K562 (cell line): Measurements from ENCODE around the gene SEC22C. TPM values are rescaled to one million over a fixed set of nuclear protein-coding genes. Genes with fewer than 3 reads are reported as not detected.

Experiments used
- ATAC-seq: fragments of 200-7000 bp; cut with Tn5 transposase; 3 replicates; pipeline ENCODE4 v1.9.1; 2020; ENCODE audit warnings: moderate library complexity
- BruUV-seq: library from RNA; stranded (reverse); fragments of 400-500 nt; replicated peaks from 2 replicates; lab custom pipeline; 2021; lab: Mats Ljungman, UMichigan
- CTCF ChIA-PET: fragments of 300-600 bp; formaldehyde crosslinking; extraction: SDS; loops from one replicate; lab custom pipeline; 2021; ENCODE audit warnings: low intra/inter-chr PET ratio; lab: Yijun Ruan, JAX
- POLR2A ChIA-PET: fragments of 300-600, 350-650 bp; sonication (Branson Sonifier 250); formaldehyde crosslinking; extraction: SDS; loops from one replicate; lab custom pipeline; 2021; ENCODE audit warnings: antibody characterized with exemption, inconsistent platforms; lab: Yijun Ruan, JAX
- DNase-seq, 4 experiments: peaks; one replicate each; pipeline versions ENCODE4 v3.0.0 to v3.0.0-alpha.2; 2011 to 2018; ENCODE audit warnings: low spot score in 3 of 4, mixed read lengths in 3 of 4; ENCODE audit errors: extremely low read depth in 1 of 4
- FAIRE-seq: peaks from 2 replicates; lab custom pipeline; 2011; peaks lifted over from hg19 to GRCh38; lab: Jason Lieb, UNC
- H2AFZ ChIP-seq: 2 replicates; pipeline ENCODE4 v1.6.0; 2011; ENCODE audit warnings: low read depth, low read length, control low read depth, inconsistent platforms
- H3K27ac ChIP-seq: fragments of 200-600 bp; 3 replicates; pipeline ENCODE4 v1.8.0; 2011; ENCODE audit warnings: low read depth, mild to moderate bottlenecking, control low read depth, inconsistent platforms, low read length, moderate library complexity, mixed read lengths; ENCODE audit errors: extremely low read depth
- H3K27me3 ChIP-seq, 2 experiments: fragments of 300-600 bp in 1 of 2; 2 replicates in 1 of 2; 3 replicates in 1 of 2; pipeline versions ENCODE4 v1.6.0 to v1.8.0; 2011; ENCODE audit warnings: inconsistent platforms in 2 of 2, low read length in 2 of 2, mild to moderate bottlenecking in 1 of 2, mixed read lengths in 1 of 2, moderate library complexity in 1 of 2; ENCODE audit not compliant: control insufficient read depth in 2 of 2, insufficient read depth in 2 of 2
- H3K36me3 ChIP-seq: fragments of 300-600 bp; 3 replicates; pipeline ENCODE4 v1.8.0; 2011; ENCODE audit warnings: mild to moderate bottlenecking, low read length, inconsistent platforms; ENCODE audit not compliant: control insufficient read depth, insufficient read depth
- H3K4me1 ChIP-seq, 2 experiments: fragments of 200-600 bp in 1 of 2; replicated peaks in 1 of 2; 2 replicates in 1 of 2; 3 replicates in 1 of 2; pipeline versions ENCODE4 v1.5.1 to v1.8.0; 2011; ENCODE audit warnings: inconsistent platforms in 2 of 2, low read length in 2 of 2, mild to moderate bottlenecking in 1 of 2, mixed read lengths in 1 of 2, moderate library complexity in 1 of 2; ENCODE audit not compliant: control insufficient read depth in 2 of 2, insufficient read depth in 2 of 2
- H3K4me2 ChIP-seq: 2 replicates; pipeline ENCODE4 v1.6.1; 2011; ENCODE audit warnings: low read length, control low read depth, inconsistent platforms, mixed read lengths; ENCODE audit not compliant: insufficient read depth
- H3K4me3 ChIP-seq: fragments of 200-600 bp; sonication (generic), shearing (Covaris generic); 2 replicates; pipeline ENCODE4 v1.5.1; 2016; ENCODE audit warnings: control low read depth, inconsistent platforms
- H3K79me2 ChIP-seq: fragments of 200-600 bp; 3 replicates; pipeline ENCODE4 v1.8.0; 2011; ENCODE audit warnings: low read length, inconsistent platforms; ENCODE audit not compliant: control insufficient read depth, insufficient read depth
- H3K9ac ChIP-seq, 2 experiments: 2 replicates each; pipeline versions ENCODE4 v1.6.0 to v1.6.1; 2011; ENCODE audit warnings: low read depth in 2 of 2, low read length in 2 of 2, control low read depth in 1 of 2, inconsistent platforms in 1 of 2, mild to moderate bottlenecking in 1 of 2, mixed read lengths in 1 of 2; ENCODE audit not compliant: insufficient read depth in 1 of 2
- H3K9me1 ChIP-seq: one replicate; pipeline ENCODE4 v1.6.0; 2011; ENCODE audit warnings: inconsistent platforms, mild to moderate bottlenecking, low read length, moderate library complexity; ENCODE audit not compliant: control insufficient read depth, insufficient read depth
- H3K9me3 ChIP-seq: replicated peaks from 2 replicates; pipeline ENCODE4 v1.5.1; 2011; ENCODE audit warnings: low read depth, low read length, inconsistent platforms; ENCODE audit not compliant: control insufficient read depth, insufficient read depth
- H4K20me1 ChIP-seq: replicated peaks from 2 replicates; pipeline ENCODE4 v1.6.1; 2011; ENCODE audit warnings: low read length, inconsistent platforms, mixed read lengths; ENCODE audit not compliant: control insufficient read depth, insufficient read depth
- ARID2 ChIP-seq: fragments of 450-650 bp; IDR thresholded peaks from 2 replicates; pipeline ENCODE4 v1.6.1; 2017; ENCODE audit warnings: antibody characterized with exemption, mild to moderate bottlenecking
- CREB5 ChIP-seq: fragments of 250-450 bp; sonication (Bioruptor Pico); IDR thresholded peaks from 2 replicates; pipeline ENCODE4 v1.5.0; 2020; ENCODE audit warnings: mild to moderate bottlenecking
- CREBBP ChIP-seq: IDR thresholded peaks from one replicate; pipeline ENCODE4 v1.6.1; 2012; ENCODE audit warnings: low read depth, mild to moderate bottlenecking, control low read depth, inconsistent platforms, low read length
- LCOR ChIP-seq: sonication (generic); formaldehyde crosslinking; IDR thresholded peaks from 2 replicates; pipeline ENCODE4 v1.8.0; 2022; ENCODE audit warnings: mild to moderate bottlenecking, missing genetic modification reagents
- MCM5 ChIP-seq: fragments of 450-650 bp; IDR thresholded peaks from 2 replicates; pipeline ENCODE4 v1.6.1; 2016; ENCODE audit warnings: low read depth
- MITF ChIP-seq: IDR thresholded peaks from 2 replicates; pipeline ENCODE4 v1.6.1; 2014; ENCODE audit warnings: antibody characterized with exemption
- NKRF ChIP-seq: fragments of 450-650 bp; IDR thresholded peaks from 2 replicates; pipeline ENCODE4 v1.6.1; 2016; ENCODE audit warnings: borderline replicate concordance
- PHB2 ChIP-seq: fragments of 450-650 bp; IDR thresholded peaks from 2 replicates; pipeline ENCODE4 v1.6.1; 2017; ENCODE audit warnings: low read depth
- PURB ChIP-seq: sonication (generic); formaldehyde crosslinking; IDR thresholded peaks from 2 replicates; pipeline ENCODE4 v1.9.0; 2021; ENCODE audit warnings: low read depth, mild to moderate bottlenecking, missing genetic modification reagents
- RFX1 ChIP-seq: fragments of 450-650 bp; IDR thresholded peaks from 2 replicates; pipeline ENCODE4 v1.6.1; 2016; ENCODE audit warnings: mild to moderate bottlenecking, moderate library complexity
- SAP30 ChIP-seq: fragments of 200-600 bp; sonication (generic); IDR thresholded peaks from 2 replicates; pipeline ENCODE4 v1.6.1; 2012; ENCODE audit warnings: borderline replicate concordance, low read depth, mild to moderate bottlenecking, moderate library complexity, low read length, control low read depth, inconsistent platforms; ENCODE audit not compliant: insufficient read depth, poor library complexity, severe bottlenecking
- SMARCA5 ChIP-seq: fragments of 450-650 bp; IDR thresholded peaks from 2 replicates; pipeline ENCODE4 v1.6.1; 2016
- SPI1 ChIP-seq: IDR thresholded peaks from 2 replicates; pipeline ENCODE4 v1.6.1; 2011; ENCODE audit warnings: low read depth, low read length, control low read depth, borderline replicate concordance
- TFAM ChIP-seq: fragments of 250-450 bp; sonication (Bioruptor Pico); conservative IDR thresholded peaks from 2 replicates; pipeline ENCODE4 v1.5.0; 2021; ENCODE audit warnings: mild to moderate bottlenecking, moderate library complexity
- YBX1 ChIP-seq: fragments of 450-650 bp; IDR thresholded peaks from 2 replicates; pipeline ENCODE4 v1.7.1; 2016; ENCODE audit warnings: mild to moderate bottlenecking
- ZNF57 ChIP-seq: fragments of 450-650 bp; formaldehyde crosslinking; IDR thresholded peaks from 2 replicates; pipeline ENCODE4 v1.4.0; 2020; ENCODE audit warnings: mild to moderate bottlenecking, moderate library complexity
- ZNF76 ChIP-seq: fragments of 250-450 bp; sonication (Bioruptor Pico); IDR thresholded peaks from 2 replicates; pipeline ENCODE4 v1.4.0; 2020; ENCODE audit warnings: mild to moderate bottlenecking, moderate library complexity, borderline replicate concordance
- WGBS: fragments of 100-300 bp; shearing (Covaris generic); methylation state at CpG from one replicate; pipeline ENCODE4 v1.1.6; 2016; ENCODE audit warnings: low coverage, mixed read lengths; ENCODE audit not compliant: insufficient coverage; ENCODE audit errors: missing lambda C conversion rate; 5-methylcytosine and 5-hydroxymethylcytosine counted together
- in situ Hi-C: fragments of 300-500 bp; cut with MboI; formaldehyde crosslinking; loops from 4 replicates; pipeline ENCODE4 v1.15.0; 2018; ENCODE audit warnings: inconsistent platforms, mixed read lengths
- intact Hi-C: fragments of 100-400 bp; cut with micrococcal nuclease; formaldehyde crosslinking; loops from 2 replicates; pipeline ENCODE4 v1.14.2; 2022
- polyA plus RNA-seq, 8 experiments: library from polyadenylated mRNA; depleted of rRNA in 4 of 8; stranded (reverse) in 5 of 8; unstranded in 3 of 8; fragments of >200 nt; fragmentation: Nextera tagmentation in 2 of 8; fragmentation: Illumina TruSeq in 1 of 8; extraction: Ambion mirVana in 2 of 8; extraction: Trizol in 1 of 8; gene quantifications; 2 replicates each; pipeline versions ENCODE4 v1.2.1 to v1.2.3, GENCODE V29; 2011 to 2014; ENCODE audit warnings: inconsistent platforms in 1 of 8, missing spikeins in 1 of 8
- total RNA-seq, 7 experiments: library from RNA; depleted of rRNA in 6 of 7; stranded (reverse); fragments of >200 nt in 6 of 7; fragmentation: Illumina TruSeq in 2 of 7; extraction: Trizol in 2 of 7; gene quantifications; 2 replicates each; pipeline versions ENCODE4 v1.2.1 to v1.2.3, GENCODE V29; 2011 to 2021; ENCODE audit warnings: low replicate concordance in 1 of 7

Gene SEC22C
- total and polyA plus RNA-seq, 9 of the 15 experiments (the other 6 are each of a cell fraction or from before 2014, with no cell fraction given) = 35.6 to 68.4 (median 50.7) TPM

GRCh38 chr3:42529468-42529867 is 52.3 kb downstream of the SEC22C start (continued):
- TF ChIP-seq PURB (CRISPR knock-in tag) (no peak), SMARCA5 (no peak), SAP30 (no peak), LCOR (CRISPR knock-in tag) (no peak)

- no peaks in the 10 kb centered on the region for H3K9me1 ChIP-seq
- TF ChIP-seq CREBBP = no peak
- TF ChIP-seq MCM5 = no peak
- no peak for TF ChIP-seq NKRF
- TF ChIP-seq TFAM = no peak
- TF ChIP-seq ARID2 = no peak
- TF ChIP-seq YBX1 = no peak
- TF ChIP-seq ZNF57 (CRISPR knock-in tag) = no peak
- no peak for TF ChIP-seq PHB2
- no peak for TF ChIP-seq SPI1
- TF ChIP-seq RFX1 = no peak
- no peak for TF ChIP-seq ZNF76
- TF ChIP-seq CREB5 (CRISPR knock-in tag) = no peak
- no peak for TF ChIP-seq MITF
Measured at GRCh38 chr3:42527368-42527917, 54.3 kb downstream of the SEC22C start.

More at GRCh38 chr3:42527368-42527917, 54.3 kb downstream of the SEC22C start:
- no peak overlapping the region for H3K27ac ChIP-seq
- intact Hi-C loops (no loop called here), in situ Hi-C loops (no loop called here)
- no peak overlapping the region for H2AFZ ChIP-seq
- DNase-seq (no peak), FAIRE-seq (no peak), ATAC-seq (no peak; the same call in 1 of the 3 replicates)
- no peaks in the 10 kb centered on the region for H3K36me3 ChIP-seq
- H4K20me1 ChIP-seq = 0 out of 2 replicates have a peak, but pooled peaks cover 5% of the 10 kb centered on the region
- CTCF ChIA-PET = no interaction called here
- no peak overlapping the region for H3K4me3 ChIP-seq
- H3K4me1 ChIP-seq = peaks cover 0 to 11% of the 10 kb centered on the region in 2 experiments; a peak in 1 of 5 replicates
- 16% methylated on average over 11 of the region's 11 CpGs for WGBS
- H3K79me2 ChIP-seq = no peaks in the 10 kb centered on the region
- H3K9ac ChIP-seq = peak overlapping the region in 1 of 2 experiments; percentile 50; a peak in 2 of 4 replicates
- POLR2A ChIA-PET = no interaction called here
- no TSS peak for BruUV-seq
- H3K27me3 ChIP-seq = peaks cover 16 to 43% of the 10 kb centered on the region in 2 experiments
- H3K9me3 ChIP-seq = no peaks in the 10 kb centered on the region
- H3K4me2 ChIP-seq = no peak overlapping the region
